HG03196 (cell line): ENCODE results near the gene PCSK9.

ENCODE experiments used
- ATAC-seq: cut with Tn5 transposase; IDR thresholded peaks from one replicate; pipeline ENCODE4 v1.9.1; 2021; ENCODE audit not compliant: unreplicated experiment

Gene PCSK9

DNA sequence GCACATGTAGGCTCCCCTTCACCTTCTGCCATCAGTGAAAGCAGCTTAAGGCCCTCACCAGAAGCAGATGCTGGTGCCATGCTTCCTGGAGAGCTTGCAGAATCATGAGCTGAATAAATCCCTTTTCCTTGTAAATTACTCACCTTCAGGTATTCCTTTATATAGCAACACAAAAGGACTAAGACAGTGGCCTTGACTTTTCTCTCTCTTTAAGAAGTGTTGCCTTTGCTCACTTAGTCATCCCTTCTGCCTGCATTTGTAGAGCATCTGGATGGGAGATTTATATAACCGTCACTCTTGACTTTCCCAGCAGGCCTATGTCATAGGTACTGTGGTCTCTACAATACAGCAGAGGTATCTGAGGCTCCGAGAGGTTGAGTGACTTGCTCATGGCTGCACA lies 3.7 kb downstream of the PCSK9 start:
- no peak for ATAC-seq

DNA sequence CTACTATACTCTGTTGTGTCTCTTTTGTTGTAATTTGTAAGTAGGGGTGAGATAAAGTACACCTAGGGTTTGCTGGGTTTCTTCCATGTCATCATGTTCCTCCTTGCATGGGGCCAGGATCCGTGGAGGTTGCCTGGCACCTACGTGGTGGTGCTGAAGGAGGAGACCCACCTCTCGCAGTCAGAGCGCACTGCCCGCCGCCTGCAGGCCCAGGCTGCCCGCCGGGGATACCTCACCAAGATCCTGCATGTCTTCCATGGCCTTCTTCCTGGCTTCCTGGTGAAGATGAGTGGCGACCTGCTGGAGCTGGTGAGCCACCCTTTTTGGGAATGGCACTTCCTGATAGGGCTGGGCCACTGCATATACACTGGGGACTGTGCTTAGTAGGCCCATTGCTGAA lies 4.4 kb downstream of the PCSK9 start:
- no peak for ATAC-seq

DNA sequence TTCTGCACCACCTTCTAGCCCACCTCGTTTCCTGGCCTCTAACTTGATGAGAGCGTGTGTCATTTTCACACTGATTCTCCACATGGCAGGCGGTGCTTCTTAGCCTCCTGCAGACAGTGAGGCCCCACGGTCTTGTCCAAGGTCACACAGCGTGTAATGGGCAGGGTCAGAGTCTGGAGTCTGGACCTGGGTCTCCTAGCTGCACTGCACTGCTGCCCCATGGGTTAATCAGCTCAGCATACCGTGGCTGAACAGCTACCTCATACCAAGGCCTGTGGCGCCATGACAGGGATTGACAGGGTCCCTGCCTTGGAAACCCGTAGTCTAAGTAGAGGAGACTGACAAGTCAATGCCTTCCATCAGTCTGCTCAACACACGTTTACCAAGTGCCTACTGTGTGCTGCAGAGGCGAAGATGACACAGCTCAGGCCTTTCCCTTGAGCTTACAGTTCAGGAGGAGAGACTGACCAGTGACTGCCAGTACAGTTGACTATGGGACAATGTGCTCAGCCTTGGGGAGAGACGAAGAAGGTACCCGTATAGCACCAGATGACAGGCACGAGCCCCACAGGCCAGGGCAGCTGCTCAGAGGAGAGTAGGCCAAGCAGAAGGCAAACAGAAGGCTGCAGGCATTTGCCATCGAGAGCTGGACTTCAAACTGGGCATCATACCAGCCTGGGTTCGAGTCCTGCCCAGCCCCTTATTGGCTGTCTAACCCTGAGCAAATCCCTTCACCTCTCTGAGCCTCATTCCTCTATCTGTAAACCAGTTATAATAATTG lies 5.5 kb downstream of the PCSK9 start:
- no peak for ATAC-seq

DNA sequence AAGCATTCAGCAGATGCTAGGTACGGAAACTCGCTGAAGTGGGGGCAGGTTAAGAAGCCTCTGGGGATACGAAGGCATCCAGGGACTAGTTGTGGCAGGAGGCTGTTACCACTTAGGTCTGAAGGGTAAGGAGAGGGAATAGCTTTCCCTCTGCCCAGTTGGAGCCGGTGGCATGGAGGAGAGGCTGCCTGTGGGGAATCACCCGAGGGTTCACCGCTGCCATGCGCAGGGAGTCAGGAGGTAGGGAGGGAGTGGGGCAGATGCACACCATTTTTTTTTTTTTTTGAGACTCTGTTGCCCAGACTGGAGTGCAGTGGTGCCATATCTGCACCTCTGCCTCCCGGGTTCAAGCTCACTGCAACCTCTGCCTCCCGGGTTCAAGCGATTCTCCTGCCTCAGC lies 6.1 kb downstream of the PCSK9 start:
- no peak for ATAC-seq

DNA sequence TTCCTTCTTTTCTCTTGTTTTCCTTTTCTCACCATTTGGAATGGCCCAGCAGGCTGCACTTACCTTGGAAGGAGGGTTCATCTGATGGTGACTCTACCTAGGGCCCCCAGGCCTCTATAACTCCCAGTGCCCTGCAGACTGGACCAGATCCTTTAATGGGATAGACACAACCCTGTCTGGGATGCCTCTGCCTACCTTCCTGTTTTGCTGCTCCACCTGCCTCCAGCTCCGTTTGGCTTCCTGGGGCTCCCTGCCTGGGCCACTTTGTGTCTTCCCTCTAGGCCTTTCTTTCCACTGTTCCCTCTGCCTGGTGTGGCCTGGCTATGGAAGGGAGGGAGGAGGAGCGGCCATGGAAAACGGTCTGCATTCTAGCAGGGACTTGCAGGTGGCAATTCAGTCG lies 7.5 kb downstream of the PCSK9 start:
- ATAC-seq = no peak

DNA sequence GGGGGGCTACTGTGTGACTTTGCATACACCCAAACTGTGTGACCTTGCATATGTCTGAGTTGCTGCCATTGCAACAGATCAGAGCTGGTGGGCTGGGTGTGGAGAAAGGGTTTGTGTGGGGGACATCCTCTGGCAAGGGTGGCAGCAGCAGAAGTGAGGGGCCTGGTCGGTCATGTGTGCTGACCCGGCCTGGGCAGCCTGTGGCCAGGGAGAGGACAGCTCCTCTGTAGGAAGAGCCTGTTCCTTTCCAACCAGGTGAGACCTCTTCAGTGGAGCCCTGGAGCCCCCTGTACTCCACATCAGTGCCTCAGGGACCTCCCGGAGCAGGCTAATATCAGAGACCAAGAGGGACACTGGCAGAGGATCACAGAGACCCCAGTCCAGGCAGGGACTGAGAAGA lies 8.3 kb downstream of the PCSK9 start:
- no peak for ATAC-seq

DNA sequence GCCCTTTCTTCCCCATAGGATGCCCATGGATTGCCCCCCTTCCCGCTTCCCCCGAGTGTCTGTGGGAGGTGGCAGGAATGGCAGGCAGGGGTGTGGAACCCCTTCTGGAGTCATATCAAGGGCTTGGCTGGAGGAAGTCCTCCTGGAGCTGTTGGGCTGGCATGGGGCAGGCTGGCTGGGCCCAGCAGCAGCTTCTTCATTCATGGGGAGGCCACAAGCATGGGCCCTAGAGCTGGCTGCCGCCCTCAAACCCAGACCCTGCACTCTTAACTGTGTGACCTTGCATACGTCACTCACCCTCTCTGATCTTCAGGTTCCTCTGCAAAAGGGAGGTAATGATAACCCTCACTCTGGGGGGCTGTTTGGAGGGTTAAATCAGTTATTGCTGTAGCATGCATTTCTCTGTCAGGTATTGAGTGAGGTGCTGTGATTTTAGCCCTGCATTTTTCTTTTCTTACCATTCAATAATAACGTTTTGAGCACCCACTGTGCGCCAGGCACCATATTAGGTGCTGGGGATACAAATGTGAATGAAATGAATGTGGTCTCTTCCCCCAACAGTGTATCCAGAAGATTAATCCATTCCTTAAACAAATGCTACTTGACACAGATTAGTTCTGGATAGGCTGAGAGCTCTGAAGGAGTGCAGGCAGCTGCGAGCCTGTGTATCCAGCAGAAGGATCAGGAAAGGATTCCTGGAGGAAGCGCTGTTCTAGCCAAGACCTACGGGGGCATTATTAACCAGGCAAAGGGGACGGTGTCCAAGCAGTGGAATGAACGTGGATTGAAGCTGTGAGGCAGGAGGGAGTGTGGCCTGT lies 9.3 kb downstream of the PCSK9 start:
- no peak for ATAC-seq

DNA sequence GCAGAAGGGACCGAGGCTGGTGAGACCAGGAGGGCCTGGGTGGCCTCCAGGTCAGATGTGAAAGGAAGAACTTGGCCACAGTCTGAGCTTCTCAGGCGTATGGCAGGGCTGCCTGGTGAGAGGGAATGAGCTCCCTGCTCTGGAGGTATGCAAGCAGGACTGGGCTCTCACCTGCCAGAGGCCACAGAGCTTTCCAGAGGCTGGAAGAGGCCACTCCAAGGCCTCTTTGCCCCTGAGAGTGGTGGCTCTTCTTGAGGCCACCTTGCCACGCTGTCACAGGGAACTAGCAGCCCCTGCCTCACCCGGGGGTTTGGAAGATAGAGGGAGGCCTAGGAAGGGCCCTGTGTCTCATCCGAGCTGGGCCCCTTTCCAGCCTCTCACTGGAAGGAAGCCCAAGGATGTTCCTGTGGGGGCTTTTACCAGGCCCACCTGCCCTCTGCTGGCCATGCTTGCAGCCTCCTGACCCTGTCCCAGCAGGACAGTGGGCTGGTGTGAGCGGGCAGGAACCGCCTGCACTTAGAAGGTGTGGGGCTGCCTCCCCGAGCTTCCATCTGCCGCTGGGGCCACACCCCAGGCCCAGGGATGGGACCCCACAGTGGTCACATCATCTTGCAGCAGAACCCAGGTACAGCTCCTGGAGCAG lies 10.0 kb downstream of the PCSK9 start:
- no peak for ATAC-seq

DNA sequence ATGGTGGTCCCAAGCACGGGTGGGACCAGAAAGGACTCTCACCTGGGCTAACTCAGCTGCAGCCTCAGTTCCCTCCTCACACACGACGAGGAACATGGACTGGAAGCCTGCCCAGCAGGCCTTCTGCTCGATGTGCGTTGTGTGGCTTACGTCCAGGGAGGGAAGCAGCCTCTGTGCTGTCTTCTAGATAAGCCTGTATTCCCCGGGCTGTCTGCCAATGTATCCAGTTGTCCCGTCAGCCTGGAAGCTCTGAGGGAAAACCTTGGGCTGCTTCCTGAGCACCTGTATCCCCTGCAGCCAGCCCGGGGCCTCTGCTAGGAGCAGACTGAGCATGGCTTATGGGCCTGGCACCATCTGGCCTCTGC lies 10.5 kb downstream of the PCSK9 start:
- no peak for ATAC-seq

DNA sequence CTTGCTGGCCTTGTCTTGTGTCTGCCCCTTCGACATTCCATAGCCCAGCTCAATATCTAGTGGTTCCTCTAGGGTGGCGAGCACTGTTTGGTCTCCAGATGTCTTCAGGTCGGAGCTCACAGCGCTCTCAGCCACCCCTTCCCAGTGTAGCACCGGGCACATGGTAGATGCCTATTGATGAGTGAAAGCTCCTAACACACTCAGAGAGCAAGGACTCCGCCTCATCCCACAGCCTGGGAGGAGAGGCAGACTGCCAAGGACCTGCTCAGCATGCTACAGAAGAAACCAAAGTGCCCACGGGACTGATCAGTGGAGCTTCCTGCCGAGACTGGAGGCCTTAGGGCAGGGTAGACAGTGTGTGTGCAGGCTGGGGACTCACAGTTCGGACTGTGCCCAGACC lies 10.9 kb downstream of the PCSK9 start:
- no peak for ATAC-seq

DNA sequence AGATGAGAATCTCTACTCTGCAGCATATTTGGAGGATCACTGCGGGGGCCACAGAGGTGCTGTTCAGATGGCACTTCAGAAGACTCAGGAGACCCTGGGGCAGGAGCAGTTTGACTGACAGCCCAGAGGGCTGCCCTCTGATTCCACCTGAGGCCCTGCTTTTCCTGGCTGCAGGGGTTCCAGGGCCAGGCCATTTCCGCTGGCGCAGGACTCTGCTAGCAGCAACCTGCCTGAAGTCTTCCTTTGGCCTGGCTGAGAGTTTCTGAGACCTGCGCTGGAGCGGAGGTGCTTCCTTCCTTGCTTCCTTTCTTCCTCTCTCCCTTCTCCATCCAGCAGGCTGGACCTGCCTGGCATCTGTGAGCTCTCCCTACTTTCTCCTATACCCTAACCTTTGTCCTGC lies 11.8 kb downstream of the PCSK9 start:
- ATAC-seq = no peak

DNA sequence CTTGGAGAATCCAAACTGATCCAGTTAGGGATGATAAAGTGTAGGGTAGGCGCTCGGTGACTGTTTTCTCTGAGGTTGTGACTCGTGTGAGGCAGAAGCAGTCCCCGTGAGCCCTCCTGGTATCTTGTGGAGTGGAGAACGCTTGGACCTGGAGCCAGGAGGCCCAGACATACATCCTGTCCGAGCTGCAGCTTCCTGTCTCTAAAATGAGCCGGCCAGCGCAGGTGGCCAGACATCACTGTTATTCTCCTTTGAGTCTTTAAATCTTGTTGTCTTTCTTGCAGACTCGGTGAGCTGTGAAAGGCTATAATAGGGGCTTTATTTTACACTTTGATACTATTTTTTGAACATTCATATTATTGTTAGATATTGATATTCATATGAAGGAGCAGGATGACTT lies 12.3 kb downstream of the PCSK9 start:
- no peak for ATAC-seq

DNA sequence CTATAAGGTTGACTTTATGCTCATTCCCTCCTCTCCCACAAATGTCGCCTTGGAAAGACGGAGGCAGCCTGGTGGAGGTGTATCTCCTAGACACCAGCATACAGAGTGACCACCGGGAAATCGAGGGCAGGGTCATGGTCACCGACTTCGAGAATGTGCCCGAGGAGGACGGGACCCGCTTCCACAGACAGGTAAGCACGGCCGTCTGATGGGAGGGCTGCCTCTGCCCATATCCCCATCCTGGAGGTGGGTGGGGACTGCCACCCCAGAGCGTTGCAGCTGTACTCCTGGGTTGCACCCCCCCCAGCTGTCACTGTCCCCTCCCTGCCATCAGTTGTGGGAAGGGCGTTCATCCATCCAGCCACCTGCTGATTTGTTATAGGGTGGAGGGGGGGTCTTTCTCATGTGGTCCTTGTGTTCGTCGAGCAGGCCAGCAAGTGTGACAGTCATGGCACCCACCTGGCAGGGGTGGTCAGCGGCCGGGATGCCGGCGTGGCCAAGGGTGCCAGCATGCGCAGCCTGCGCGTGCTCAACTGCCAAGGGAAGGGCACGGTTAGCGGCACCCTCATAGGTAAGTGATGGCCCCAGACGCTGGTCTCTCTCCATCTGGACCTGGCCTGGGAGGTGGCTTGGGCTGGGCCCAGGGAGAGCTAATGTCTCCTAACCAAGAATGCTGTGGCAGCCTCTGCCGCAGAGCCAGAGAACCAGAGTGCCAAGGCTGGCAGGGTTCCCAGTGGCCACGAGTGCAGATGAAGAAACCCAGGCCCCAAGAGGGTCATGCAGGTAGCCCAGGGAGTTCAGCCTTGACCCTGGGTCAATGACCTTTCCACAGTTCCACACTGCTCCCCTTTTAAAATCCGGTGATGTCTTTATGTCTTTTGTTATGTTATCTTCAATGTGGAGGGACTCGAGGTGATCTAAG lies 13.1 kb downstream of the PCSK9 start:
- no peak for ATAC-seq

DNA sequence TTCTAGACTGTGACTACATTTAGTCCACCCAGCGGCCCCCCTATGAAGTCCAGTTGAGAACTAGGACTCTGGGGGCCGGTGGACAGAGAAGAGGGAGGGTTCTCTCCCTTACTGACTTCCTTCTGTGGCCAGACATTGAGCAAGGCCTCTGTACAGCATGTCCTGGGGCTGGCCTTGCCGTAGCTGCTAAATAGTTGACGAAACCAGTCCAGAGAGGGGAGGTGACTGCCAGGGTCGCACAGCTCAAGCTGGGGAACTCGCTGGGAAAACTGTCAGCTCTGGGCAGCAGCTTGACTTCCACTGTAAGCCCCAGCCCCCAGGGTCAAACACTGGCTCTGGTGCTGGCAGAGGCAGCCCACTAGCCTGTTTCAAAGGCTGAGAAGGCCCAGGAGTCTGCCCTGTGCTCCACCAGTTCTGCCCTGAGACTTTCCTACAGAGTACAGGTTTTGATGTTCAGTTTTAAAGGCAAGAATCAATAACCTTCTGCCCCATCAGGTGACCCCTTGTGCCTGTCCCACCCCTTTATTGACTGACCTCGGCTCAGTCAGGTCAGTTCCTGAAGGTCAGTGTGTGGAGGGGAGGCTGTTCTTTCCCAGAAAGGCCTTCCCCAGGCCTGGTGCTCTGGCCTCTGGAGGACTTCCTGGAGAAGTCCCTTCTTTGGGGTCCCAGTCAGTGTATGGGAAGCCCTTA lies 14.1 kb downstream of the PCSK9 start:
- ATAC-seq = no peak

DNA sequence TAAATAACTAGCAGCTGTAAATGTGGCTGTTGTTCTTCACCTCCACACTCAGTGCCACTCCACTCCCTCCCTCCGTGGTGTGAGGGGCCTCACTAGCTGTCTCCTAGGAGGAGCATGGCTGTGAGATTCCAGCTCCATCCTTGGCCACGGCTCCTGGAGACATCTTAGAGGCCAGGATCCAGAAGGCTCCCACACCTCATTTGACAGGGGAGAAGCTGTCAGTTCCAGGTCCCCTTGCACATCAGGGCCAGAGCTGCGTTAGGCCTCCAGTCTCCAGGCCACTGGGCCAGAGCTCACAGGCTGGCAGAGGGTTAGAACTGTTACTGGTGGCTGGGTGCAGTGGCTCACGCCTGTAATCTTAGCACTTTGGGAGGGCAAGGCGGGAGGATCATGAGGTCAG lies 15.0 kb downstream of the PCSK9 start:
- no peak for ATAC-seq

DNA sequence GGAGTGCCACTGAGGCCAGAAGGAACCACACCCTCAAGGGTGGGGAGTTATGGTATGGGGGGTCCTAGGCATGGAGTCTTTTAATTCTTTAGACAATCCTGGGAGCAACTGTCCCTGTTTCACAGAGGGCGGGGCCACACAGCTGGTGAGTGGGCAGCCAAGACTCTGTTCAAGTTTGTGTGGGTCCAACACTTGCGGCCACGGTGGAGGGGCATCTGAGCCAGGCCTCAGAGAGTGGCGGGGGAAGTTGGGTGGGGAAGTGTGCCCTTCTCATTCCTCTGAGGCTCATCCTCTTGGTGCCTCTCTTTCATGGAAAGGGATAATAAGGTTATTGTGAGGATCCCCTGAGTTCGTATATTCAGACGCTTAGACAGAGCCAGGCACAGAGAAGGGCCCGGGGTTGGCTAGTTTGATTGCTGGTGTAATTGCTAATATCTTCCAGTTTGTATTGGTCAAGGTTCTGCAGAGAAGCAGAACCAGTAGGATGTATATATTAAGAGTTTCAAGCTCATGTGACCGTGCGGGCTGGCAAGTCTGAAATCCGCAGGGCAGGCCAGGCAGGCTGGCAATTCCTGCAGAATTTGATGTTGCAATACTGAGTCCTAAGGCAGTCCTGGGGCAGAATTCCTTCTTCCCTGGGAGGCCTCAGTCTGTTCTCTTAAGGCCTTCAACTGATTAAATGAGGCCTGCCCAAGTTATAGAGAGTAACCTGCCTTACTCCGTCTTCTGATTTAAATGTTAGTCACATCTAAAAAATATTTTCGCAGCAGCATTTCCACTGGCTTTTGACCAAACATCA lies 15.9 kb downstream of the PCSK9 start:
- no peak for ATAC-seq

DNA sequence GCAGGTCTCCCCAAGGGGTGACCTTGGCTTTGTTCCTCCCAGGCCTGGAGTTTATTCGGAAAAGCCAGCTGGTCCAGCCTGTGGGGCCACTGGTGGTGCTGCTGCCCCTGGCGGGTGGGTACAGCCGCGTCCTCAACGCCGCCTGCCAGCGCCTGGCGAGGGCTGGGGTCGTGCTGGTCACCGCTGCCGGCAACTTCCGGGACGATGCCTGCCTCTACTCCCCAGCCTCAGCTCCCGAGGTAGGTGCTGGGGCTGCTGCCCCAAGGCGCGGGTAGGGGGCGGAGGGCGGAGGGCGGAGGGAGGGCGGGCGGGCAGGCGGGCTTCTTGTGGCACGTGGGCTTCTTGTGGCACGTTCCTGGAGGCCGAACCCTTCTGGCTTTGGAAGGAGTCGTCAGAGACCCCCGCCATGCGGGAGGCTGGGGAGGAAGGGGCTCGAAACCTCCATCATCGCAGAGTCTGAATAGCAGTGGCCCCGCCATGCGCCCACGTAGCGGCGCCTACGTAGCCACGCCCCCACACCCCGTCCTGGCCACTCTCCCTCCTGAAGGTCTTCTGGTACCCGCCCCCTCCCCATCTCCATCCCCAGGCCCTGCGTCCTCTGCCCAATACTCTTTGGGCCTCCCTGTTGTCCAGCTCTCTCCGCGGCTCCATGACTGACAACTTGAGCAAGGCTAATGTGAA lies 16.7 kb downstream of the PCSK9 start:
- ATAC-seq = no peak

DNA sequence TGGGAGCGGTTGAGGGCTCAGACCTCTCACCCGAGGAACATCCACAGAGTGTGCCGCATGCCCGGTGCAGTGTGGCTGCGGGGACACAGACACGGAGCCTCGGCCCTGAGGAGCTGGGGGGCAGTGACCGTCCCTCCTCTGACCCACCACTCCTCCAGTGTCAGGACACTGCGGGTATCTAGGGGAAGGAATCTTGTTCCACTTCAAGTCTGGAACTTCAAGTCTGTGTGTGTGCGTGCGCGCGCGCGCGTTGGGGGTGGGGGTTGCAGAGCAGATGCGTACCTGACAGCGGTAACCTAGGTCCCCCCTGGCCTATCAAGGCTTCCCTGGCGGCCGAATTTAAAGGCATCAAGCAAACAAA lies 17.3 kb downstream of the PCSK9 start:
- ATAC-seq = no peak

DNA sequence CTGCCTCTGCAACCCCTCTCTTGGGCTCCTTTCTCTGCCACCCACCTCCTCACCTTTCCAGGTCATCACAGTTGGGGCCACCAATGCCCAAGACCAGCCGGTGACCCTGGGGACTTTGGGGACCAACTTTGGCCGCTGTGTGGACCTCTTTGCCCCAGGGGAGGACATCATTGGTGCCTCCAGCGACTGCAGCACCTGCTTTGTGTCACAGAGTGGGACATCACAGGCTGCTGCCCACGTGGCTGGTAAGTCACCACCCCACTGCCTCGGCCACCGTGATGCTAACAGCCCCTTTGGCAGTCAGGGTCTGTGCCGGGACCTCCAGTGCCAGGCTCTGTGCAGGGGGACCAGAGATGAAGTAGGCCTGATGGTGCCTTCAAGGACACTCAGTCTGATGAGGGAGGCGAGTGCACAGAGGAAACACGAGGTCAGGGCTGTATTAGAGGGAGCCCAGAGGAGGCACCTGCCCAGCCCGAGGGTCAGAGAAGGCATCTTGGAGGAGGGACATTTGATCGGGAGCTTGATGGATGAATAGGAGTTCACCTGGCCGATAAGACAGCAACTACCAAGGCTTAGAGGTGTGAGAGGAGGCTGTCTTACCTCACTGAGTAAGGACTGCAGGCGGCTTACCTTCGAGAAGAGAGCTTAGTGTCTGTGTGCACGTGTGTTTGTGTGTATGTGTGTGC lies 18.1 kb downstream of the PCSK9 start:
- ATAC-seq = no peak
